ENCODE data around the gene CADPS2.

DNA sequence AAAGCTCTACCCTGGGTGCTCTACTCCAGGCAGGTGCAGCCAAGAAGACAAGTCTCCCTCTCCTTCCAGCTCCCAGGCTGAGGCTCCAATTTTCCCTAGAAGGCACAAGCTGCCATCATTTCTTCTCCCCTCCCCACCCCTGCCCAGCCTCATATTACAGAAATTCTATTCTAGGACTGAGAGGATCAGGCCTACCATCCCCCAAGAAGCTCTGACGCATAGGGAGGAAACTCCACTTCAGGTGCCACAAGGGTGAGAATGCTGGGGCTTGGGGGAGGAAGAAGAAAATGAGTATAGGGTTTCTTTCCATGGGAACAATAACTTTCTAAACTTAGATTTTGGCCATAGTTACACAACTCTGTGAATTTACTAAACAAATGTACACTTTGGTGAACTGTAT is 617.0 kb downstream of the CADPS2 start:
- TF ChIP-seq, protein P1, sequence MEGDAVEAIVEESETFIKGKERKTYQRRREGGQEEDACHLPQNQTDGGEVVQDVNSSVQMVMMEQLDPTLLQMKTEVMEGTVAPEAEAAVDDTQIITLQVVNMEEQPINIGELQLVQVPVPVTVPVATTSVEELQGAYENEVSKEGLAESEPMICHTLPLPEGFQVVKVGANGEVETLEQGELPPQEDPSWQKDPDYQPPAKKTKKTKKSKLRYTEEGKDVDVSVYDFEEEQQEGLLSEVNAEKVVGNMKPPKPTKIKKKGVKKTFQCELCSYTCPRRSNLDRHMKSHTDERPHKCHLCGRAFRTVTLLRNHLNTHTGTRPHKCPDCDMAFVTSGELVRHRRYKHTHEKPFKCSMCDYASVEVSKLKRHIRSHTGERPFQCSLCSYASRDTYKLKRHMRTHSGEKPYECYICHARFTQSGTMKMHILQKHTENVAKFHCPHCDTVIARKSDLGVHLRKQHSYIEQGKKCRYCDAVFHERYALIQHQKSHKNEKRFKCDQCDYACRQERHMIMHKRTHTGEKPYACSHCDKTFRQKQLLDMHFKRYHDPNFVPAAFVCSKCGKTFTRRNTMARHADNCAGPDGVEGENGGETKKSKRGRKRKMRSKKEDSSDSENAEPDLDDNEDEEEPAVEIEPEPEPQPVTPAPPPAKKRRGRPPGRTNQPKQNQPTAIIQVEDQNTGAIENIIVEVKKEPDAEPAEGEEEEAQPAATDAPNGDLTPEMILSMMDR (IDR thresholded peaks at IDR 0.05 in 4 of 5, conservative IDR thresholded peaks at IDR 0.05 in 1 of 5): no peak
- no peak for TF ChIP-seq POLR2A (IDR thresholded peaks at IDR 0.05)
